PC-3 (cell line): ENCODE measurements around the gene COPG2. TPM values are rescaled to one million over a fixed set of nuclear protein-coding genes. Genes with fewer than 3 reads are reported as not detected.

Source experiments
- ATAC-seq: fragments of 200-7000 bp; cut with Tn5 transposase; 2 replicates; pipeline ENCODE4 v1.9.1; 2020; ENCODE audit warnings: mild to moderate bottlenecking, moderate library complexity
- BruUV-seq: library from RNA; stranded (reverse); fragments of 400-500 nt; replicated peaks from 2 replicates; lab custom pipeline; 2021; lab: Mats Ljungman, UMichigan
- CTCF ChIA-PET: fragments of 300-600 bp; sonication (Branson Sonifier 250); formaldehyde crosslinking; loops from one replicate; lab custom pipeline; 2022; ENCODE audit warnings: antibody characterized with exemption; lab: Charles Lee
- POLR2A ChIA-PET: fragments of 300-600 bp; sonication (Branson Sonifier 250); formaldehyde crosslinking; loops from one replicate; lab custom pipeline; 2022; ENCODE audit warnings: antibody characterized with exemption; ENCODE audit not compliant: unreplicated experiment; lab: Charles Lee
- DNase-seq: peaks from one replicate; pipeline ENCODE4 v3.0.0-alpha.2; 2015
- H2AFZ ChIP-seq: fragments of 300-600 bp; sonication (generic); 2 replicates; pipeline ENCODE4 v1.6.0; 2016; ENCODE audit warnings: antibody characterized with exemption, low read length
- H3F3A ChIP-seq: fragments of 300-600 bp; sonication (generic); one replicate; pipeline ENCODE4 v1.6.0; 2017; ENCODE audit warnings: antibody characterized with exemption, low read length, control low read depth, mild to moderate bottlenecking; ENCODE audit not compliant: unreplicated experiment
- H3K27ac ChIP-seq: fragments of 300-600 bp; sonication (generic); 2 replicates; pipeline ENCODE4 v1.5.1; 2016; ENCODE audit warnings: mild to moderate bottlenecking, low read length
- H3K27me3 ChIP-seq: fragments of 300-600 bp; sonication (generic); 2 replicates; pipeline ENCODE4 v1.6.1; 2016; ENCODE audit warnings: low read length, mixed read lengths
- H3K36me3 ChIP-seq: fragments of 300-600 bp; sonication (generic); 2 replicates; pipeline ENCODE4 v1.6.1; 2016; ENCODE audit warnings: low read depth, mixed run types, low read length, mixed read lengths
- H3K4me1 ChIP-seq: fragments of 300-600 bp; sonication (generic); 2 replicates; pipeline ENCODE4 v1.5.1; 2016; ENCODE audit warnings: low read length; ENCODE audit not compliant: insufficient read depth
- H3K4me2 ChIP-seq: fragments of 300-600 bp; sonication (generic); 2 replicates; pipeline ENCODE4 v1.6.0; 2016; ENCODE audit warnings: low read length
- H3K4me3 ChIP-seq: fragments of 300-600 bp; sonication (generic); 2 replicates; pipeline ENCODE4 v1.5.1; 2016; ENCODE audit warnings: mild to moderate bottlenecking, low read length, mixed read lengths
- H3K79me2 ChIP-seq: fragments of 300-600 bp; sonication (generic); 2 replicates; pipeline ENCODE4 v1.6.1; 2017; ENCODE audit warnings: low read length, mixed read lengths
- H3K9ac ChIP-seq: fragments of 300-600 bp; sonication (generic); 2 replicates; pipeline ENCODE4 v1.6.0; 2016; ENCODE audit warnings: mild to moderate bottlenecking, low read length
- H3K9me2 ChIP-seq: fragments of 300-600 bp; sonication (generic); replicated peaks from 2 replicates; pipeline ENCODE4 v1.6.1; 2016; ENCODE audit warnings: mixed run types, low read length, mixed read lengths
- H3K9me3 ChIP-seq: fragments of 300-600 bp; sonication (generic); 2 replicates; pipeline ENCODE4 v1.6.1; 2016; ENCODE audit warnings: low read length, mixed read lengths
- H4K20me1 ChIP-seq: fragments of 300-600 bp; sonication (generic); 2 replicates; pipeline ENCODE4 v1.6.1; 2016; ENCODE audit warnings: low read length, mixed read lengths
- EZH2 ChIP-seq: fragments of 300-600 bp; sonication (generic); IDR thresholded peaks from one replicate; pipeline ENCODE4 v1.6.1; 2017; ENCODE audit warnings: antibody characterized with exemption, mild to moderate bottlenecking, low read length; ENCODE audit not compliant: unreplicated experiment
- EZH2phosphoT487 ChIP-seq: fragments of 300-600 bp; sonication (generic); IDR thresholded peaks from 2 replicates; pipeline ENCODE4 v1.6.1; 2018; ENCODE audit warnings: mild to moderate bottlenecking, antibody characterized with exemption, low read length, borderline replicate concordance
- intact Hi-C: fragments of 100-400 bp; cut with micrococcal nuclease; formaldehyde crosslinking; loops from 2 replicates; pipeline ENCODE4 v1.9.0; 2023
- total RNA-seq: library from RNA; depleted of rRNA; stranded (reverse); fragments of >200 nt; gene quantifications from 2 replicates; pipeline ENCODE4 v1.2.3, GENCODE V29; 2014
- TF ChIP-seq, protein P1 (sequence below): fragments of 300-600 bp; sonication (generic); conservative IDR thresholded peaks from 2 replicates; pipeline ENCODE4 v1.5.1; 2017; ENCODE audit warnings: antibody characterized with exemption, low read depth, mild to moderate bottlenecking, low read length

COPG2 gene
- total RNA-seq, 1 experiment from 2014 or later: 9.1 TPM

- Histone ChIP-seq H3K4me2 (no peak overlapping the region), H3K4me3 (no peak overlapping the region), H3K79me2 (no peaks in the 10 kb centered on the region), H3F3A (no peaks in the 10 kb centered on the region), H3K27me3 (no peaks in the 10 kb centered on the region), H3K9me3 (no peaks in the 10 kb centered on the region), H2AFZ (no peak overlapping the region), H3K9ac (no peak overlapping the region), H3K27ac (no peak overlapping the region), H3K4me1 (no peaks in the 10 kb centered on the region), H3K9me2 (no peaks in the 10 kb centered on the region), H4K20me1 (no peaks in the 10 kb centered on the region), H3K36me3 (peaks cover 12% of the 10 kb centered on the region)
- intact Hi-C loops: no loop called here
- ChIA-PET CTCF (no interaction called here), POLR2A (no interaction called here)
- BruUV-seq: no TSS peak
- DNase-seq: no peak
- no peak for ATAC-seq
- TF ChIP-seq EZH2 (no peak), EZH2phosphoT487 (no peak)
- TF ChIP-seq, protein P1, sequence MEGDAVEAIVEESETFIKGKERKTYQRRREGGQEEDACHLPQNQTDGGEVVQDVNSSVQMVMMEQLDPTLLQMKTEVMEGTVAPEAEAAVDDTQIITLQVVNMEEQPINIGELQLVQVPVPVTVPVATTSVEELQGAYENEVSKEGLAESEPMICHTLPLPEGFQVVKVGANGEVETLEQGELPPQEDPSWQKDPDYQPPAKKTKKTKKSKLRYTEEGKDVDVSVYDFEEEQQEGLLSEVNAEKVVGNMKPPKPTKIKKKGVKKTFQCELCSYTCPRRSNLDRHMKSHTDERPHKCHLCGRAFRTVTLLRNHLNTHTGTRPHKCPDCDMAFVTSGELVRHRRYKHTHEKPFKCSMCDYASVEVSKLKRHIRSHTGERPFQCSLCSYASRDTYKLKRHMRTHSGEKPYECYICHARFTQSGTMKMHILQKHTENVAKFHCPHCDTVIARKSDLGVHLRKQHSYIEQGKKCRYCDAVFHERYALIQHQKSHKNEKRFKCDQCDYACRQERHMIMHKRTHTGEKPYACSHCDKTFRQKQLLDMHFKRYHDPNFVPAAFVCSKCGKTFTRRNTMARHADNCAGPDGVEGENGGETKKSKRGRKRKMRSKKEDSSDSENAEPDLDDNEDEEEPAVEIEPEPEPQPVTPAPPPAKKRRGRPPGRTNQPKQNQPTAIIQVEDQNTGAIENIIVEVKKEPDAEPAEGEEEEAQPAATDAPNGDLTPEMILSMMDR: no peak
Measured at GRCh38 chr7:130500463-130500862, 168.1 kb downstream of the COPG2 start.

- H3K9me2 ChIP-seq: no peaks in the 10 kb centered on the region
- ATAC-seq (no peak), DNase-seq (no peak)
- H3K4me3 ChIP-seq: no peak overlapping the region
- H3F3A ChIP-seq: no peaks in the 10 kb centered on the region
- H3K4me1 ChIP-seq: no peaks in the 10 kb centered on the region
- no peak overlapping the region for H3K9ac ChIP-seq
- H3K79me2 ChIP-seq: peaks cover 34% of the 10 kb centered on the region
- ChIA-PET POLR2A (no interaction called here), CTCF (no interaction called here)
- H3K27me3 ChIP-seq: no peaks in the 10 kb centered on the region
- TF ChIP-seq, protein P1: no peak
- TF ChIP-seq EZH2phosphoT487 (no peak), EZH2 (no peak)
- H2AFZ ChIP-seq: no peak overlapping the region
- BruUV-seq: no TSS peak
- intact Hi-C loops: no loop called here
- no peak overlapping the region for H3K4me2 ChIP-seq
- no peak overlapping the region for H3K27ac ChIP-seq
- H4K20me1 ChIP-seq: no peaks in the 10 kb centered on the region
- no peaks in the 10 kb centered on the region for H3K9me3 ChIP-seq
- peaks cover 3% of the 10 kb centered on the region; the same call in 1 of the 2 replicates for H3K36me3 ChIP-seq
Measured at GRCh38 chr7:130494431-130494858, 174.1 kb downstream of the COPG2 start.

DNA sequence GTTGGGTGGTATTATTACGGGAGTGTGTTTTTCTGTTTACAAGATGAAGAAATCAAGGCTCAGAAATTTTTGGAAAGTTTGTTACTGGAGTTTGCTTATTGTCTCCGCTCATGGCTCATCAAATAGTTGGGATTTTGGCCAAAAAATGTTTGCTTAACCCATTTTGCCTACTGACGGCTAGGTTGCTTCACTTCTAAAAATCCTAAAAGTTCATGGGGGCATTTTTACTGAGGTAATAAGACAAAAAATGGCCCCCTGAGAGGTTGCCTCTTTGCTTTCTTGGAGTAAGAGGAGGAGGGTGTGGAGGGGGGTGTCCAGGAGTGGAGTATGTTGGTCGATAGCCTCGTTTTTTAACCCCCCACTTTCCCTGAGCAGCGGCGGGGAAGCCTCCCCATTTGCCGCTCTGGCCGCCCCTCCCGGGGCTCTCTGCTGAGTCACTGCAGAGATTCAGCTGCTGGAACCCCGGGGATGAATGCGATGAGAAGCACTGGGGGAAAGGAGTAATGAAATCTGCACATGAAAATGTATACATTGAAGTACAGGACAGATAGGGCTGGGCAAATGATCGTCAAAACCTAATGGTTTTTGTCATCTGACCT is 175.2 kb downstream of the COPG2 start:
- H2AFZ ChIP-seq: no peak overlapping the region
- H3K9me2 ChIP-seq: no peaks in the 10 kb centered on the region
- no peaks in the 10 kb centered on the region for H3K4me1 ChIP-seq
- ChIA-PET POLR2A (no interaction called here), CTCF (no interaction called here)
- H3K27me3 ChIP-seq: no peaks in the 10 kb centered on the region
- H3K27ac ChIP-seq: no peak overlapping the region
- no peak for ATAC-seq
- TF ChIP-seq EZH2: no peak
- no peak for TF ChIP-seq EZH2phosphoT487
- TF ChIP-seq, protein P1: no peak
- no peaks in the 10 kb centered on the region for H4K20me1 ChIP-seq
- peaks cover 3% of the 10 kb centered on the region; the same call in 1 of the 2 replicates for H3K36me3 ChIP-seq
- no peak for DNase-seq
- H3K4me3 ChIP-seq: no peak overlapping the region
- no peaks in the 10 kb centered on the region for H3K9me3 ChIP-seq
- peaks cover 38% of the 10 kb centered on the region for H3K79me2 ChIP-seq
- H3F3A ChIP-seq: no peaks in the 10 kb centered on the region
- intact Hi-C loops: no loop called here
- no peak overlapping the region for H3K4me2 ChIP-seq
- H3K9ac ChIP-seq: no peak overlapping the region
- BruUV-seq: no TSS peak
